Measurements from ENCODE around the gene XRCC5.

DNA sequence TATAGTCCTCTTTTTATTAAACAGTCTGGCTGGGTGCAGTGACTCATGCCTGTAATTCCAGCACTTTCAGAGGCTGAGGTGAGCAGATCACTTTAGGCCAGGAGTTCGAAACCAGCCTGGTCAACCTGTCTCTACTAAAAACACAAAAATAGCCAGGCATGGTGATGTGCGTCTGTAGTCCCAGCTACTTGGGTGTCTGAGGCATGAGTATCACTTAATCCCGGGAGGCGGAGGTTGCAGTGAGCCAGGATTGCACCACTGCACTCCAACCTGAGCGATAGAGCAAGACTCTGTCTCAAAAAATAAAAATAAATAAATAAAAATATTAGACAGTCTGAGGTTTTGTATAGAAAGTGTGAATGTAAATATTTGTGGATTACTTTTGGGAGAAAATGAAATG is 17.8 kb downstream of the XRCC5 start:
- TF ChIP-seq, protein P1, sequence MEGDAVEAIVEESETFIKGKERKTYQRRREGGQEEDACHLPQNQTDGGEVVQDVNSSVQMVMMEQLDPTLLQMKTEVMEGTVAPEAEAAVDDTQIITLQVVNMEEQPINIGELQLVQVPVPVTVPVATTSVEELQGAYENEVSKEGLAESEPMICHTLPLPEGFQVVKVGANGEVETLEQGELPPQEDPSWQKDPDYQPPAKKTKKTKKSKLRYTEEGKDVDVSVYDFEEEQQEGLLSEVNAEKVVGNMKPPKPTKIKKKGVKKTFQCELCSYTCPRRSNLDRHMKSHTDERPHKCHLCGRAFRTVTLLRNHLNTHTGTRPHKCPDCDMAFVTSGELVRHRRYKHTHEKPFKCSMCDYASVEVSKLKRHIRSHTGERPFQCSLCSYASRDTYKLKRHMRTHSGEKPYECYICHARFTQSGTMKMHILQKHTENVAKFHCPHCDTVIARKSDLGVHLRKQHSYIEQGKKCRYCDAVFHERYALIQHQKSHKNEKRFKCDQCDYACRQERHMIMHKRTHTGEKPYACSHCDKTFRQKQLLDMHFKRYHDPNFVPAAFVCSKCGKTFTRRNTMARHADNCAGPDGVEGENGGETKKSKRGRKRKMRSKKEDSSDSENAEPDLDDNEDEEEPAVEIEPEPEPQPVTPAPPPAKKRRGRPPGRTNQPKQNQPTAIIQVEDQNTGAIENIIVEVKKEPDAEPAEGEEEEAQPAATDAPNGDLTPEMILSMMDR (IDR thresholded peaks at IDR 0.05; ENCODE audit: extremely low read depth in 1 of 2, insufficient read depth in 1 of 2, low read depth in 1 of 2, low read length in 2 of 2), result no peak
- no peak for TF ChIP-seq POLR2AphosphoS5 (IDR thresholded peaks at IDR 0.05; ENCODE audit: insufficient read depth, low read depth, low read length)
- no peak for TF ChIP-seq FOS (IDR thresholded peaks at IDR 0.05; ENCODE audit: borderline replicate concordance, insufficient read depth, low read length)
- no peak for TF ChIP-seq POLR2A (IDR thresholded peaks at IDR 0.05; ENCODE audit: low read depth, low read length)

Data from endothelial cell of umbilical vein (primary cell).